ENCODE data around the gene DLAT. TPM values are rescaled to one million over a fixed set of nuclear protein-coding genes. Genes with fewer than 3 reads are reported as not detected.

DLAT gene
- total RNA-seq, result 10 to 100 TPM; 13.1 to 31.0 (median 17.8) TPM
- 10 to 100 TPM; 24.2 to 25.9 TPM for polyA plus RNA-seq
- total RNA-seq, result 24.4 reads per million, percentile 55 among the genes with 10 or more reads in this experiment

GRCh38 chr11:112024773-112025678, at the start of gene DLAT:
Gene DLAT, plus strand, starts transcription at chr11:112025408. Its CDS starts 65 bp downstream, at chr11:112025473.
- H3K4me1 ChIP-seq (ENCODE audit: control insufficient read depth in 2 of 2, insufficient read depth in 2 of 2, low read length in 2 of 2), result peaks cover 0 to 7% of the 10 kb centered on the region in 2 donors
- no peaks in the 10 kb centered on the region for H3K27me3 ChIP-seq (ENCODE audit: control insufficient read depth in 2 of 2, insufficient read depth in 2 of 2, low read length in 2 of 2)
- H3K9me3 Mint-ChIP-seq, result no peaks in the 10 kb centered on the region
- H3K36me3 ChIP-seq (ENCODE audit: control insufficient read depth in 2 of 3, insufficient read depth in 3 of 3, low read length in 3 of 3), result peaks cover 0 to 31% (median 0%) of the 10 kb centered on the region in 3 experiments
- ATAC-seq, result peak; percentile 95
- intact Hi-C loops (cut with micrococcal nuclease), result loop anchor here (1.0 to 10.0 kb wide), 14 partner anchors 16 to 1290 kb away; partner anchors contain the start of genes ALG9 (in 2 of the 2), CFAP68 (in 2 of the 2), FDXACB1 (in 2 of the 2) and NKAPD1 (in 2 of the 2)
- peak within 1 kb of the TSS; percentile 96 to 100 (median 98) for H3K27ac Mint-ChIP-seq
- H3K27ac ChIP-seq (ENCODE audit: low read depth, low read length), result peak within 1 kb of the TSS; percentile 93
- DNase-seq, result peak; percentile 66 to 87 (median 85)
- peaks cover 5 to 17% (median 16%) of the 10 kb centered on the region in 5 donors for H3K36me3 Mint-ChIP-seq
- H3K27me3 Mint-ChIP-seq, result no peaks in the 10 kb centered on the region
- POLR2A ChIA-PET, result interaction anchor here (0.6 to 2.8 kb wide), 3 partner anchors 62 to 153 kb away, joined by 3 to 9 read pairs (median 3); partner anchors contain the start of genes ALG9, SDHD and TIMM8B
- peaks cover 14 to 39% (median 30%) of the 10 kb centered on the region in 7 donors for H3K4me1 Mint-ChIP-seq
- peak within 1 kb of the TSS; percentile 97 to 100 (median 99) for H3K4me3 Mint-ChIP-seq
- H3K9me3 ChIP-seq (ENCODE audit: control insufficient read depth in 2 of 3, low read length in 3 of 3), result no peaks in the 10 kb centered on the region
- CTCF ChIA-PET, result interaction anchor here (1.0 to 1.1 kb wide), 2 partner anchors 43 to 154 kb away, joined by 3 to 5 read pairs; no protein-coding TSS in a partner anchor
- peak within 1 kb of the TSS; percentile 100 for H3K4me3 ChIP-seq (ENCODE audit: low read length)

GRCh38 chr11:111976119-111976766, 49.0 kb upstream of the DLAT start:
- Histone ChIP-seq H3K9me3 (ENCODE audit: control insufficient read depth in 2 of 3, low read length in 3 of 3) (no peaks in the 10 kb centered on the region), H3K4me3 (ENCODE audit: low read length) (no peak overlapping the region), H3K36me3 (ENCODE audit: control insufficient read depth in 2 of 3, insufficient read depth in 3 of 3, low read length in 3 of 3) (no peaks in the 10 kb centered on the region), H3K27me3 (ENCODE audit: control insufficient read depth in 2 of 2, insufficient read depth in 2 of 2, low read length in 2 of 2) (peaks cover 0 to 3% of the 10 kb centered on the region in 2 donors), H3K4me1 (ENCODE audit: control insufficient read depth in 2 of 2, insufficient read depth in 2 of 2, low read length in 2 of 2) (peaks cover 0 to 3% of the 10 kb centered on the region in 2 donors), H3K27ac (ENCODE audit: low read depth, low read length) (no peak overlapping the region)
- intact Hi-C loops (cut with micrococcal nuclease), result no loop called here
- no peak for DNase-seq
- no peaks in the 10 kb centered on the region for H3K36me3 Mint-ChIP-seq
- H3K4me3 Mint-ChIP-seq, result peak overlapping the region in 8 of 10 donors; percentile 45 to 71 (median 61)
- ChIA-PET POLR2A (no interaction called here), CTCF (no interaction called here)
- peaks cover 12 to 33% (median 27%) of the 10 kb centered on the region in 5 donors for H3K27me3 Mint-ChIP-seq
- no peak for ATAC-seq
- H3K4me1 Mint-ChIP-seq, result peaks cover 0 to 12% (median 8%) of the 10 kb centered on the region in 7 donors
- no peaks in the 10 kb centered on the region for H3K9me3 Mint-ChIP-seq
- peak overlapping the region in 1 of 9 donors; percentile 39 for H3K27ac Mint-ChIP-seq

GRCh38 chr11:111976767-111977145, 48.5 kb upstream of the DLAT start:
- peak overlapping the region in 8 of 10 donors; percentile 28 to 69 (median 59) for H3K4me3 Mint-ChIP-seq
- H3K9me3 ChIP-seq (ENCODE audit: control insufficient read depth in 2 of 3, low read length in 3 of 3), result no peaks in the 10 kb centered on the region
- peak overlapping the region in 1 of 9 donors; percentile 39 for H3K27ac Mint-ChIP-seq
- H3K36me3 Mint-ChIP-seq, result no peaks in the 10 kb centered on the region
- intact Hi-C loops (cut with micrococcal nuclease), result no loop called here
- no peak overlapping the region for H3K4me3 ChIP-seq (ENCODE audit: low read length)
- H3K27me3 ChIP-seq (ENCODE audit: control insufficient read depth in 2 of 2, insufficient read depth in 2 of 2, low read length in 2 of 2), result peaks cover 0 to 3% of the 10 kb centered on the region in 2 donors
- peaks cover 12 to 33% (median 27%) of the 10 kb centered on the region in 5 donors for H3K27me3 Mint-ChIP-seq
- POLR2A ChIA-PET, result interaction anchor here (0.6 kb wide), 1 partner anchor 103 kb away, joined by 3 read pairs; no protein-coding TSS in a partner anchor
- H3K36me3 ChIP-seq (ENCODE audit: control insufficient read depth in 2 of 3, insufficient read depth in 3 of 3, low read length in 3 of 3), result no peaks in the 10 kb centered on the region
- DNase-seq, result no peak
- H3K27ac ChIP-seq (ENCODE audit: low read depth, low read length), result no peak overlapping the region
- ATAC-seq, result no peak
- peaks cover 0 to 3% of the 10 kb centered on the region in 2 donors for H3K4me1 ChIP-seq (ENCODE audit: control insufficient read depth in 2 of 2, insufficient read depth in 2 of 2, low read length in 2 of 2)
- CTCF ChIA-PET, result interaction anchor here (1.5 kb wide), 1 partner anchor 45 kb away, joined by 4 read pairs; no protein-coding TSS in a partner anchor
- peaks cover 0 to 12% (median 8%) of the 10 kb centered on the region in 7 donors for H3K4me1 Mint-ChIP-seq
- no peaks in the 10 kb centered on the region for H3K9me3 Mint-ChIP-seq

GRCh38 chr11:111977146-111978027, 47.8 kb upstream of the DLAT start:
- CTCF ChIA-PET, result interaction anchor here (1.5 kb wide), 1 partner anchor 46 kb away, joined by 4 read pairs; no protein-coding TSS in a partner anchor
- intact Hi-C loops (cut with micrococcal nuclease), result no loop called here
- Mint-ChIP-seq H3K27me3 (peaks cover 12 to 33% (median 27%) of the 10 kb centered on the region in 5 donors), H3K9me3 (peaks cover 0 to 1% (median 0%) of the 10 kb centered on the region in 11 donors), H3K27ac (no peak overlapping the region), H3K36me3 (no peaks in the 10 kb centered on the region), H3K4me3 (peak overlapping the region; percentile 50 to 76 (median 70)), H3K4me1 (peaks cover 0 to 12% (median 8%) of the 10 kb centered on the region in 7 donors)
- Histone ChIP-seq H3K9me3 (ENCODE audit: control insufficient read depth in 2 of 3, low read length in 3 of 3) (no peaks in the 10 kb centered on the region), H3K4me1 (ENCODE audit: control insufficient read depth in 2 of 2, insufficient read depth in 2 of 2, low read length in 2 of 2) (peaks cover 0 to 3% of the 10 kb centered on the region in 2 donors), H3K36me3 (ENCODE audit: control insufficient read depth in 2 of 3, insufficient read depth in 3 of 3, low read length in 3 of 3) (no peaks in the 10 kb centered on the region), H3K4me3 (ENCODE audit: low read length) (peak overlapping the region; percentile 24), H3K27ac (ENCODE audit: low read depth, low read length) (no peak overlapping the region), H3K27me3 (ENCODE audit: control insufficient read depth in 2 of 2, insufficient read depth in 2 of 2, low read length in 2 of 2) (peaks cover 0 to 3% of the 10 kb centered on the region in 2 donors)
- ATAC-seq (peak; percentile 59), DNase-seq (peak in 6 of 9 donors; percentile 4 to 31 (median 13))
- POLR2A ChIA-PET, result interaction anchor here (0.6 kb wide), 1 partner anchor 103 kb away, joined by 3 read pairs; no protein-coding TSS in a partner anchor

DNA sequence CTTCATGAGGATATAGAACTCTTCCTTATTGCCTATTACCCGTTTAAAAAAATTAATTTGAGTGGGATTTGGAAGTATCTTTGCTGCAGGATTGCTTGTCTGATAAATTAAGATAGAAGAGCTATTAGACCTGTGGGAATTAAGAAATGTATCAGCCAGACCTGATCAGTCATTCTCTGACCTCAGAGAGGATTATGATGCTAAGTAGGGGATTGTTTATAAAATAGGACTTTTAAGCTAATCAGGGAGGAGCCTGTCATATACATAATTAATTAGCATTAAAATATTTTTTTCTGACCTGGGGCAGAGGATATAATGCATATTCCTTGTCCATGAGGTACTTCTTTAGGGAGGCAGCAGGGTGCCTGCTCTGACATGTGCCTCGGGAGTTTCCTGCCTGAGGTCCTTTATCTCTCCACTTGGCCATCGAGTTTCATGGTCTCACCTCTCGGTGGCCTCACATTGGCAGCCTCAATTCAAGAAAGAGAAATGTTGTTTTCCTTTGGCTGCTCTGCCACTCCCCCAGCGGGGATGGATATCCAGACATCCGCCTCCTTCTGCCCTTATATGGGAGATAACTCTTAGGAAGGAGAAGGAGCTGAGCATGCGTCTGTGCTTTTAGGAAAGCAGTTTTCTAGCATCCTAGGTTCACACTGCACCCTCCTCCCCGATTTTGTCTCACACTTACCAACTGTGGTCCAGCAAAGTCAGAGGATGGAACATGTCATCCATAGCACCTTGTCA, 47.0 kb upstream of the DLAT start:
- ChIA-PET CTCF (interaction anchor here (1.5 kb wide), 1 partner anchor 46 kb away, joined by 4 read pairs; no protein-coding TSS in a partner anchor), POLR2A (no interaction called here)
- Histone ChIP-seq H3K4me3 (ENCODE audit: low read length) (no peak overlapping the region), H3K27me3 (ENCODE audit: control insufficient read depth in 2 of 2, insufficient read depth in 2 of 2, low read length in 2 of 2) (peaks cover 0 to 3% of the 10 kb centered on the region in 2 donors), H3K27ac (ENCODE audit: low read depth, low read length) (no peak overlapping the region), H3K4me1 (ENCODE audit: control insufficient read depth in 2 of 2, insufficient read depth in 2 of 2, low read length in 2 of 2) (peaks cover 0 to 3% of the 10 kb centered on the region in 2 donors), H3K36me3 (ENCODE audit: control insufficient read depth in 2 of 3, insufficient read depth in 3 of 3, low read length in 3 of 3) (no peaks in the 10 kb centered on the region), H3K9me3 (ENCODE audit: control insufficient read depth in 2 of 3, low read length in 3 of 3) (no peaks in the 10 kb centered on the region)
- Mint-ChIP-seq H3K9me3 (peaks cover 0 to 1% (median 0%) of the 10 kb centered on the region in 11 donors), H3K4me1 (peaks cover 0 to 12% (median 8%) of the 10 kb centered on the region in 7 donors), H3K36me3 (no peaks in the 10 kb centered on the region), H3K27me3 (peaks cover 12 to 33% (median 27%) of the 10 kb centered on the region in 5 donors), H3K27ac (no peak overlapping the region), H3K4me3 (peak overlapping the region; percentile 39 to 76 (median 70))
- intact Hi-C loops (cut with micrococcal nuclease), result no loop called here
- DNase-seq, result no peak
- no peak for ATAC-seq
